ENCODE data around the gene CELF1.

DNA sequence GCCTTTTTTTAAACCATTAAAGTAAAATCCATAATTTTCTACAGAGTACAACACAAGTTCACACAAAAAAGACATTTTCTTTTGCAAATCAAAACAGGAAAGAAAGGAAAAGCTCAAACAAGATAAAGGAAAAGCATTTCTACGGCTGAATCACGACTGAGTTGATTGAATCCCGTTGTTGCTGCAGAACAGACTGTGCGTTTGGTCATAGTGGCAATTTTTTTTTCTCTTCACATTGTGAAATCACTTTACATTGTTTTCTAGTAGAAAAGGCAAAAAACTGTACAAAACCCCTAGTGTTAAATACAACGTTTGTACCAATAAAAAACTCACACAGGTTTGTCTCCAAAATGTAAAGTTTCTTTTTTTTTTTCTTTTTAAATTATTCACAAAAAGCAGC lies 86.7 kb downstream of the CELF1 start:
- TF ChIP-seq, protein P1, sequence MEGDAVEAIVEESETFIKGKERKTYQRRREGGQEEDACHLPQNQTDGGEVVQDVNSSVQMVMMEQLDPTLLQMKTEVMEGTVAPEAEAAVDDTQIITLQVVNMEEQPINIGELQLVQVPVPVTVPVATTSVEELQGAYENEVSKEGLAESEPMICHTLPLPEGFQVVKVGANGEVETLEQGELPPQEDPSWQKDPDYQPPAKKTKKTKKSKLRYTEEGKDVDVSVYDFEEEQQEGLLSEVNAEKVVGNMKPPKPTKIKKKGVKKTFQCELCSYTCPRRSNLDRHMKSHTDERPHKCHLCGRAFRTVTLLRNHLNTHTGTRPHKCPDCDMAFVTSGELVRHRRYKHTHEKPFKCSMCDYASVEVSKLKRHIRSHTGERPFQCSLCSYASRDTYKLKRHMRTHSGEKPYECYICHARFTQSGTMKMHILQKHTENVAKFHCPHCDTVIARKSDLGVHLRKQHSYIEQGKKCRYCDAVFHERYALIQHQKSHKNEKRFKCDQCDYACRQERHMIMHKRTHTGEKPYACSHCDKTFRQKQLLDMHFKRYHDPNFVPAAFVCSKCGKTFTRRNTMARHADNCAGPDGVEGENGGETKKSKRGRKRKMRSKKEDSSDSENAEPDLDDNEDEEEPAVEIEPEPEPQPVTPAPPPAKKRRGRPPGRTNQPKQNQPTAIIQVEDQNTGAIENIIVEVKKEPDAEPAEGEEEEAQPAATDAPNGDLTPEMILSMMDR (IDR thresholded peaks at IDR 0.05), result no peak
- TF ChIP-seq EZH2 (IDR thresholded peaks at IDR 0.05; ENCODE audit: borderline replicate concordance, insufficient read depth, low read depth, low read length, poor library complexity, severe bottlenecking), result no peak
